DND-41 (cell line): Measurements from ENCODE around the gene INSIG2.

Experiments used
- CTCF ChIP-seq: IDR thresholded peaks from 2 replicates; pipeline ENCODE4 v1.5.1; 2012; ENCODE audit warnings: borderline replicate concordance, low read length, moderate library complexity, mild to moderate bottlenecking; ENCODE audit not compliant: poor library complexity, severe bottlenecking; ENCODE audit errors: extremely low read depth
- EZH2 ChIP-seq: IDR thresholded peaks from 3 replicates; pipeline ENCODE4 v1.6.1; 2012; ENCODE audit warnings: borderline replicate concordance, low read depth, mild to moderate bottlenecking, moderate library complexity, low read length, inconsistent platforms; ENCODE audit not compliant: severe bottlenecking

GRCh38 chr2:118054213-118055008 is 33.9 kb upstream of the INSIG2 start:
- TF ChIP-seq CTCF (no peak), EZH2 (no peak)
